C4-2B (cell line): Measurements from ENCODE around the gene DES.

ENCODE experiments used
- H3K27ac ChIP-seq: fragments of 450-650 bp; 2 replicates; pipeline ENCODE4 v1.5.1; 2017
- CTCF ChIP-seq: fragments of 450-650 bp; conservative IDR thresholded peaks from 2 replicates; pipeline ENCODE4 v1.5.1; 2017; ENCODE audit warnings: mild to moderate bottlenecking
- ZFX ChIP-seq: fragments of 450-650 bp; IDR thresholded peaks from 2 replicates; pipeline ENCODE4 v1.6.1; 2017

Gene DES

DNA sequence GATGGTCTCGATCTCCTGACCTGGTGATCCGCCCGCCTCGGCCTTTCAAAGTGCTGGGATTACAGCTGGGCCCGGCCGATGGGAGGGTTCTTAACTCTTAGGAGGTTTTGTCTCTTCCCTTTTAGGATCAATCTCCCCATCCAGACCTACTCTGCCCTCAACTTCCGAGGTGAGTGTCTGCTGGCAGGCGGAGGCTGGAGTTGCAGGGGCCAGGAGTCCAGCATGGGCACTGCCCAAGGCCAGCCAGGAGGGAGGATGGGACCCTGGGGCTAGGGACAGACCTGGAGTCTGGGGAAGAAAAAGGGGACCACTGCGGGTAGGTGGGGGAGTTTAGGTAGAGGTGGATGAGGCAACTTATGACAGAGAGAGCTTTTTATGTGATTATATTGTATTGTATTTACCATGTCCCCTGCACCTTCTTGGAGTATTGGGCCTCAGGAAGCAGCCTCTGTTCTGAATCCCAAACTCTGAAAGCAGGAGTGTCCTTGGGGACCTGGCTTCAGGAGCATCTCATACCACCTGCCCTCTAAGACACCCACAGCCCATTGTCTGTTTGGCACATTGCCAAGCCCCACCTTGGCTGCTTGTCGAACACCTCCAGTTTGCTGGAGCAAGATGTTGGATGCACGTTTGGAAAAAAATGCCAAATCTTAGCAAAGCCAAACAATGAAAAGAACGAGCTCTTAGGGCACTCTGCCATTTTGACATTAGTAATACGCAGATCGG, 5.6 kb downstream of the DES start:
- TF ChIP-seq CTCF, result no peak
- TF ChIP-seq ZFX, result no peak
- H3K27ac ChIP-seq, result no peak overlapping the region

DNA sequence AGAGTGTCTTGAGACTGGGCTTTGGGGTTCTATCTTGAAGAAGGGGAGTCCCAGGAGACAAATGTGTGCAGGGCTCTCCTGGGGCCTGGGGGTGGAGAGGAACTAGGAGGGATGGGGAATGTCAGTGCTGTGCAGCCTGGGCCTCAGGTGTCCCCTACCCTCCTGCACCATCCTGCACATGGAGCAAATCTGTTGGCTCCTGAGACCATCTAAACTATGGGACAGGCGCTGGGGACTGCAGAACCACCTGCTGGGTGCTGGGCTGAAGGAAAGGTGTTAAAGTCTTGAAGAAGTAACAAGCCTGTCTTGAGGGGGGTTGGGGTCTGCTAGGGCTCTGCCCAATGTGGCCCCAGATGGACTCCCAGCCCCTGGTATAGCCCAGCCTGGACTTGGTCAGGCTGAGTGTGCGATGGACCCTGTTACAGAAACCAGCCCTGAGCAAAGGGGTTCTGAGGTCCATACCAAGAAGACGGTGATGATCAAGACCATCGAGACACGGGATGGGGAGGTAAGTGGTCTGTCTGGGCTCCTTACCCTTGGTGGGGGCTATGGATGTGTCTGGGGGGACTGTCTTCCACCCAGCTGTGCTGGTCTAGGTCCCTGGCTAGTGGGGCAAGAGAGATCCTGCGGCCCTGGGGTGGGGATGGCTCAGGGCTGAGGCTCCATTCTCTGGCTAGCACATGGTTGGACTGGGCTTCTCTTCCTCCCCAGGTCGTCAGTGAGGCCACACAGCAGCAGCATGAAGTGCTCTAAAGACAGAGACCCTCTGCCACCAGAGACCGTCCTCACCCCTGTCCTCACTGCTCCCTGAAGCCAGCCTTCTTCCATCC, 7.3 kb downstream of the DES start:
- no peak overlapping the region for H3K27ac ChIP-seq
- TF ChIP-seq ZFX (no peak), CTCF (no peak)

DNA sequence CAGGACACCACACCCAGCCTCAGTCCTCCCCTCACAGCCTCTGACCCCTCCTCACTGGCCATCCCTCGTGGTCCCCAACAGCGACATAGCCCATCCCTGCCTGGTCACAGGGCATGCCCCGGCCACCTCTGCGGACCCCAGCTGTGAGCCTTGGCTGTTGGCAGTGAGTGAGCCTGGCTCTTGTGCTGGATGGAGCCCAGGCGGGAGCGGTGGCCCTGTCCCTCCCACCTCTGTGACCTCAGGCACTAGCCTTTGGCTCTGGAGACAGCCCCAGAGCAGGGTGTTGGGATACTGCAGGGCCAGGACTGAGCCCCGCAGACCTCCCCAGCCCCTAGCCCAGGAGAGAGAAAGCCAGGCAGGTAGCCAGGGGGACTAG, 7.9 kb downstream of the DES start:
- H3K27ac ChIP-seq, result no peak overlapping the region
- TF ChIP-seq CTCF, result no peak
- TF ChIP-seq ZFX, result no peak

DNA sequence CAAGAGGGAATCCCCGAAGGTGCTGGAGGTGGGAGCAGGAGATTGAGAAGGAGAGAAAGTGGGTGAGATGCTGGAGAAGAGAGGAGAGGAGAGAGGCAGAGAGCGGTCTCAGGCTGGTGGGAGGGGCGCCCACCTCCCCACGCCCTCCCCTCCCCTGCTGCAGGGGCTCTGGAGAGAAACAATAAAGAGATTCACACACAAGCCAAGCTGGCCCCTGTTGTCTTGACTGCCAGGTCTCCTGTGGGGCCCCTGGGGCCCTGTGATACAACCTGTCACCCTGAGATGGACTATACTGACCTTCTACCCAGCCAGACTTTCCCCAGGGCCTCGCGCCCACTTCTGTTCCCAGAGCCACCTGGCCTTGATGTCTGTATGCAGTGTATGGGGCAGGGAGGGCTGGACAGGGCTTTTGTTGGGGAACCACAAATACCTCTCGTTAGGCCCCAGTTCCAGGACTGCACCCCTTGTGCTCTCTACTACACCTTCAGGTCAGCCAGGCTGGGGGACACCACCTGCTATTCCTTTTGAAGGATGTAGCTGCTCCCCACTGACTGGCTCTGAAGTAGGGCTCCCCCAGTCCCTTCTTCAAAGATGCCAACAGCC, 8.5 kb downstream of the DES start:
- H3K27ac ChIP-seq, result no peak overlapping the region
- no peak for TF ChIP-seq CTCF
- TF ChIP-seq ZFX, result no peak

- no peak overlapping the region for H3K27ac ChIP-seq
- TF ChIP-seq CTCF (no peak), ZFX (no peak)
These were observed 10.3 kb downstream of the DES start for GRCh38 chr2:219428469-219428868.

- no peak overlapping the region for H3K27ac ChIP-seq
- TF ChIP-seq CTCF, result no peak
- no peak for TF ChIP-seq ZFX
These were observed 11.9 kb downstream of the DES start for GRCh38 chr2:219429958-219430606.
